ENCODE data around the gene ZNF550.

GRCh38 chr19:57599761-57600383 lies 40.2 kb upstream of the ZNF550 start, which contains the start of gene ZNF530:
- no peak for TF ChIP-seq CTCF (IDR thresholded peaks at IDR 0.05; ENCODE audit: insufficient read depth, low read depth, low read length)
- no peak for TF ChIP-seq EZH2 (IDR thresholded peaks at IDR 0.05; ENCODE audit: insufficient read depth, low read length)

Data from astrocyte (in vitro differentiated cells and primary cell).